ENCODE data around the gene CEP63.
A peak's percentile ranks its signal among the peaks of the same experiment; 100 is the strongest.

The CEP63 gene

GRCh38 chr3:134485075-134485717 is 661 bp upstream of the CEP63 start:
- H3K9me3 ChIP-seq (ENCODE audit: severe bottlenecking), result no peaks in the 10 kb centered on the region
- ATAC-seq (ENCODE audit: low read depth), result no peak
- peaks cover 29% of the 10 kb centered on the region for H3K36me3 ChIP-seq (ENCODE audit: low read depth)
- TF ChIP-seq CTCF (IDR thresholded peaks at IDR 0.05; ENCODE audit: poor library complexity, severe bottlenecking), result no peak
- no peak for DNase-seq (ENCODE audit: low spot score)
- peak overlapping the region; percentile 87 for H3K27ac ChIP-seq (ENCODE audit: poor library complexity, severe bottlenecking)
- peaks cover 18% of the 10 kb centered on the region for H3K4me1 ChIP-seq (ENCODE audit: insufficient read depth, poor library complexity, severe bottlenecking)
- H3K4me3 ChIP-seq (ENCODE audit: severe bottlenecking), result peak overlapping the region; percentile 64
- no peaks in the 10 kb centered on the region for H3K27me3 ChIP-seq (ENCODE audit: insufficient read depth, poor library complexity, severe bottlenecking)

GRCh38 chr3:134486577-134487041 is 752 bp downstream of the CEP63 start:
- Histone ChIP-seq H3K4me1 (ENCODE audit: insufficient read depth, poor library complexity, severe bottlenecking) (peaks cover 18% of the 10 kb centered on the region), H3K9me3 (ENCODE audit: severe bottlenecking) (no peaks in the 10 kb centered on the region), H3K4me3 (ENCODE audit: severe bottlenecking) (peak overlapping the region; percentile 64), H3K36me3 (ENCODE audit: low read depth) (peaks cover 15% of the 10 kb centered on the region), H3K27ac (ENCODE audit: poor library complexity, severe bottlenecking) (peak overlapping the region; percentile 87), H3K27me3 (ENCODE audit: insufficient read depth, poor library complexity, severe bottlenecking) (no peaks in the 10 kb centered on the region)
- ATAC-seq (ENCODE audit: low read depth) (peak; percentile 11), DNase-seq (ENCODE audit: low spot score) (no peak)
- TF ChIP-seq CTCF (IDR thresholded peaks at IDR 0.05; ENCODE audit: poor library complexity, severe bottlenecking), result no peak

GRCh38 chr3:134487406-134487805 is 1.5 kb downstream of the CEP63 start:
- Histone ChIP-seq H3K27ac (ENCODE audit: poor library complexity, severe bottlenecking) (peak overlapping the region; percentile 87), H3K4me1 (ENCODE audit: insufficient read depth, poor library complexity, severe bottlenecking) (peaks cover 18% of the 10 kb centered on the region), H3K27me3 (ENCODE audit: insufficient read depth, poor library complexity, severe bottlenecking) (no peaks in the 10 kb centered on the region), H3K4me3 (ENCODE audit: severe bottlenecking) (peak overlapping the region; percentile 64), H3K36me3 (ENCODE audit: low read depth) (peaks cover 7% of the 10 kb centered on the region), H3K9me3 (ENCODE audit: severe bottlenecking) (no peaks in the 10 kb centered on the region)
- DNase-seq (ENCODE audit: low spot score), result no peak
- TF ChIP-seq CTCF (IDR thresholded peaks at IDR 0.05; ENCODE audit: poor library complexity, severe bottlenecking), result no peak
- ATAC-seq (ENCODE audit: low read depth), result no peak

GRCh38 chr3:134494495-134494894 is 8.6 kb downstream of the CEP63 start:
- no peaks in the 10 kb centered on the region for H3K27me3 ChIP-seq (ENCODE audit: insufficient read depth, poor library complexity, severe bottlenecking)
- DNase-seq (ENCODE audit: low spot score) (no peak), ATAC-seq (ENCODE audit: low read depth) (no peak)
- peaks cover 20% of the 10 kb centered on the region for H3K36me3 ChIP-seq (ENCODE audit: low read depth)
- no peak overlapping the region for H3K4me3 ChIP-seq (ENCODE audit: severe bottlenecking)
- TF ChIP-seq CTCF (IDR thresholded peaks at IDR 0.05; ENCODE audit: poor library complexity, severe bottlenecking), result no peak
- H3K27ac ChIP-seq (ENCODE audit: poor library complexity, severe bottlenecking), result no peak overlapping the region
- no peaks in the 10 kb centered on the region for H3K9me3 ChIP-seq (ENCODE audit: severe bottlenecking)
- H3K4me1 ChIP-seq (ENCODE audit: insufficient read depth, poor library complexity, severe bottlenecking), result no peaks in the 10 kb centered on the region

- H3K36me3 ChIP-seq (ENCODE audit: low read depth), result peaks cover 20% of the 10 kb centered on the region
- H3K27me3 ChIP-seq (ENCODE audit: insufficient read depth, poor library complexity, severe bottlenecking), result no peaks in the 10 kb centered on the region
- no peak overlapping the region for H3K27ac ChIP-seq (ENCODE audit: poor library complexity, severe bottlenecking)
- no peak for TF ChIP-seq CTCF (IDR thresholded peaks at IDR 0.05; ENCODE audit: poor library complexity, severe bottlenecking)
- no peak overlapping the region for H3K4me3 ChIP-seq (ENCODE audit: severe bottlenecking)
- no peaks in the 10 kb centered on the region for H3K9me3 ChIP-seq (ENCODE audit: severe bottlenecking)
- ATAC-seq (ENCODE audit: low read depth), result no peak
- H3K4me1 ChIP-seq (ENCODE audit: insufficient read depth, poor library complexity, severe bottlenecking), result no peaks in the 10 kb centered on the region
- no peak for DNase-seq (ENCODE audit: low spot score)
Observed at GRCh38 chr3:134495980-134496379, 10.1 kb downstream of the CEP63 start.

Data from RWPE2 (cell line).